ENCODE results near the gene UBXN10.

The UBXN10 gene

GRCh38 chr1:20185834-20186782, at the start of gene UBXN10, which contains the start of gene PLA2G2C:
Gene UBXN10 (plus strand): TSS chr1:20186096. CDS start chr1:20190562, 4,466 bp downstream.
Gene PLA2G2C (minus strand): TSS chr1:20186518. CDS start chr1:20177363, 9,155 bp downstream.
- TF ChIP-seq CTCF (IDR thresholded peaks at IDR 0.05; ENCODE audit: control extremely low read depth, extremely low read depth, low read depth, missing control alignments), result no peak
- ChIA-PET CTCF (interaction anchor here (2.3 kb wide), 1 partner anchor 10 kb away, joined by 9 read pairs; no protein-coding TSS in a partner anchor), POLR2A (no interaction called here)
- DNase-seq (ENCODE audit: extremely low spot score), result peak; percentile 62

GRCh38 chr1:20136249-20136648, 49.6 kb upstream of the UBXN10 start:
- POLR2A ChIA-PET, result no interaction called here

GRCh38 chr1:20137055-20137454, 48.8 kb upstream of the UBXN10 start:
- ChIA-PET CTCF (interaction anchor here (1.4 to 1.5 kb wide), 2 partner anchors 11 to 35 kb away, joined by 3 read pairs; no protein-coding TSS in a partner anchor), POLR2A (no interaction called here)
- no peak for DNase-seq (ENCODE audit: extremely low spot score)
- TF ChIP-seq CTCF (IDR thresholded peaks at IDR 0.05; ENCODE audit: control extremely low read depth, extremely low read depth, low read depth, missing control alignments), result no peak

More at GRCh38 chr1:20136249-20136648, 49.6 kb upstream of the UBXN10 start:
- CTCF ChIA-PET, result interaction anchor here (1.4 to 1.5 kb wide), 2 partner anchors 10 to 34 kb away, joined by 3 read pairs; no protein-coding TSS in a partner anchor
- no peak for DNase-seq (ENCODE audit: extremely low spot score)
- TF ChIP-seq CTCF (IDR thresholded peaks at IDR 0.05; ENCODE audit: control extremely low read depth, extremely low read depth, low read depth, missing control alignments), result no peak

- CTCF ChIA-PET, result interaction anchor here (0.6 to 1.5 kb wide), 4 partner anchors 11 to 220 kb away, joined by 3 read pairs; no protein-coding TSS in a partner anchor
- no peak for DNase-seq (ENCODE audit: extremely low spot score)
- TF ChIP-seq CTCF (IDR thresholded peaks at IDR 0.05; ENCODE audit: control extremely low read depth, extremely low read depth, low read depth, missing control alignments), result no peak
- POLR2A ChIA-PET, result no interaction called here
Measured at GRCh38 chr1:20137604-20138003, 48.3 kb upstream of the UBXN10 start.

- no peak for DNase-seq (ENCODE audit: extremely low spot score)
- CTCF ChIA-PET, result interaction anchor here (0.6 to 0.7 kb wide), 2 partner anchors 14 to 221 kb away, joined by 3 read pairs; no protein-coding TSS in a partner anchor
- POLR2A ChIA-PET, result no interaction called here
- no peak for TF ChIP-seq CTCF (IDR thresholded peaks at IDR 0.05; ENCODE audit: control extremely low read depth, extremely low read depth, low read depth, missing control alignments)
Measured at GRCh38 chr1:20138346-20138745, 47.5 kb upstream of the UBXN10 start.

- no peak for DNase-seq (ENCODE audit: extremely low spot score)
- no peak for TF ChIP-seq CTCF (IDR thresholded peaks at IDR 0.05; ENCODE audit: control extremely low read depth, extremely low read depth, low read depth, missing control alignments)
- CTCF ChIA-PET, result no interaction called here
Measured at GRCh38 chr1:20138961-20139550, 46.8 kb upstream of the UBXN10 start, which contains the start of gene PLA2G2F. Gene PLA2G2F (plus strand): TSS chr1:20139323. CDS start chr1:20139428, 105 bp downstream.

More at GRCh38 chr1:20138961-20139550, 46.8 kb upstream of the UBXN10 start, which contains the start of gene PLA2G2F:
- POLR2A ChIA-PET, result no interaction called here
